IPS-11a (cell line): ENCODE results near the gene ZSCAN5A.
"Not testable (repeated sequence)": the region's sequence is repeated elsewhere in the genome, so short reads cannot be mapped to it uniquely, and the experiment has no call there.

Source experiments
- H3K4me3 ChIP-seq: one replicate; pipeline ENCODE4 v1.5.1; 2013; ENCODE audit warnings: low read depth, low read length, control low read depth

ZSCAN5A gene

GRCh38 chr19:56273563-56274117 is 41.0 kb downstream of the ZSCAN5A start:
- H3K4me3 ChIP-seq: no peak overlapping the region

- no peak within 1 kb of the TSS for H3K4me3 ChIP-seq
These were observed 42.4 kb downstream of the ZSCAN5A start, which contains the start of gene EDDM13 for GRCh38 chr19:56272161-56272798. TSS of gene EDDM13 (plus strand) at chr19:56272748. CDS start at chr19:56272835, 87 bp downstream.

GRCh38 chr19:56271151-56271550 is 43.5 kb downstream of the ZSCAN5A start:
- H3K4me3 ChIP-seq: no peak overlapping the region

- no peak overlapping the region for H3K4me3 ChIP-seq
These were observed 44.0 kb downstream of the ZSCAN5A start for GRCh38 chr19:56270676-56271075.

GRCh38 chr19:56269348-56269747 is 45.3 kb downstream of the ZSCAN5A start:
- no peak overlapping the region for H3K4me3 ChIP-seq

- no peak overlapping the region for H3K4me3 ChIP-seq
These were observed 48.6 kb downstream of the ZSCAN5A start for GRCh38 chr19:56266051-56266450.

GRCh38 chr19:56263319-56263718 is 51.3 kb downstream of the ZSCAN5A start:
- no peak overlapping the region for H3K4me3 ChIP-seq

- not testable (repeated sequence) for H3K4me3 ChIP-seq
These were observed 52.7 kb downstream of the ZSCAN5A start for GRCh38 chr19:56261932-56262331.

- H3K4me3 ChIP-seq: no peak overlapping the region
These were observed 53.5 kb downstream of the ZSCAN5A start for GRCh38 chr19:56261145-56261544.

GRCh38 chr19:56258272-56258671 is 56.4 kb downstream of the ZSCAN5A start:
- H3K4me3 ChIP-seq: no peak overlapping the region

GRCh38 chr19:56253737-56254136 is 60.9 kb downstream of the ZSCAN5A start:
- H3K4me3 ChIP-seq: no peak overlapping the region

- H3K4me3 ChIP-seq: no peak overlapping the region
These were observed 61.8 kb downstream of the ZSCAN5A start for GRCh38 chr19:56252699-56253422.

- H3K4me3 ChIP-seq: not testable (repeated sequence)
These were observed 65.8 kb downstream of the ZSCAN5A start for GRCh38 chr19:56248736-56249338.

- not testable (repeated sequence) for H3K4me3 ChIP-seq
These were observed 68.9 kb downstream of the ZSCAN5A start for GRCh38 chr19:56245764-56246163.

- no peak overlapping the region for H3K4me3 ChIP-seq
These were observed 69.4 kb downstream of the ZSCAN5A start for GRCh38 chr19:56245121-56245740.

GRCh38 chr19:56223481-56223880 is 91.2 kb downstream of the ZSCAN5A start:
- no peak overlapping the region for H3K4me3 ChIP-seq

- no peak overlapping the region for H3K4me3 ChIP-seq
These were observed 91.7 kb downstream of the ZSCAN5A start for GRCh38 chr19:56222901-56223300.

GRCh38 chr19:56221851-56222250 is 92.8 kb downstream of the ZSCAN5A start:
- no peak overlapping the region for H3K4me3 ChIP-seq

GRCh38 chr19:56221442-56221841 is 93.2 kb downstream of the ZSCAN5A start:
- not testable (repeated sequence) for H3K4me3 ChIP-seq

GRCh38 chr19:56218961-56219360 is 95.7 kb downstream of the ZSCAN5A start:
- no peak overlapping the region for H3K4me3 ChIP-seq
